Breast epithelium (tissue), 3 donors: ENCODE results near the gene BEND5.

Experiments used
- CTCF ChIP-seq, 3 donors: fragments of 450-650 bp; IDR thresholded peaks; one replicate each; pipeline ENCODE4 v1.5.1; 2016 to 2017; ENCODE audit warnings: antibody characterized with exemption in 3 of 3, mild to moderate bottlenecking in 3 of 3, moderate library complexity in 3 of 3
- POLR2A ChIP-seq: fragments of 450-650 bp; IDR thresholded peaks from one replicate; pipeline ENCODE4 v1.6.1; 2016; ENCODE audit warnings: antibody characterized with exemption, mild to moderate bottlenecking, moderate library complexity

- TF ChIP-seq CTCF (IDR thresholded peaks at IDR 0.05) (no peak), POLR2A (no peak)
Observed at GRCh38 chr1:48726139-48726538, 50.6 kb downstream of the BEND5 start.
